Breast epithelium (tissue), 4 donors: ENCODE results near the gene AQP9. TPM values are rescaled to one million over a fixed set of nuclear protein-coding genes. Genes with fewer than 3 reads are reported as not detected.

Source experiments
- DNase-seq, 2 donors: peaks; one replicate each; pipeline ENCODE4 v3.0.0-alpha.2; 2019; ENCODE audit warnings: low spot score in 2 of 2
- H3K27ac ChIP-seq, 2 donors: fragments of 200-600 bp; sonication (generic) in 1 of 2; one replicate each; pipeline ENCODE4 v1.5.1; 2016 to 2019; ENCODE audit warnings: mild to moderate bottlenecking in 1 of 2
- H3K27me3 ChIP-seq, 2 donors: fragments of 200-600 bp; sonication (generic) in 1 of 2; one replicate each; pipeline versions ENCODE4 v1.5.1 to v1.6.0; 2017 to 2019; ENCODE audit warnings: control low read depth in 1 of 2, mild to moderate bottlenecking in 1 of 2
- H3K36me3 ChIP-seq: fragments of 200-600 bp; one replicate; pipeline ENCODE4 v1.5.1; 2019
- H3K4me1 ChIP-seq, 2 donors: fragments of 200-600 bp; sonication (generic); one replicate each; pipeline ENCODE4 v1.5.1; 2016 to 2019; ENCODE audit warnings: control low read depth in 1 of 2
- H3K4me3 ChIP-seq, 3 donors: fragments of 200-600 bp; sonication (generic); 1 replicate in 2 of 3; 2 replicates in 1 of 3; pipeline ENCODE4 v1.5.1; 2016 to 2019; ENCODE audit warnings: mild to moderate bottlenecking in 3 of 3, moderate library complexity in 2 of 3
- H3K9me3 ChIP-seq, 2 donors: fragments of 200-600 bp; sonication (generic) in 1 of 2; one replicate each; pipeline ENCODE4 v1.5.1; 2016 to 2019; ENCODE audit warnings: control low read depth in 1 of 2
- CTCF ChIP-seq, 3 donors: fragments of 450-650 bp; IDR thresholded peaks; one replicate each; pipeline ENCODE4 v1.5.1; 2016 to 2017; ENCODE audit warnings: antibody characterized with exemption in 3 of 3, mild to moderate bottlenecking in 3 of 3, moderate library complexity in 3 of 3
- POLR2A ChIP-seq: fragments of 450-650 bp; IDR thresholded peaks from one replicate; pipeline ENCODE4 v1.6.1; 2016; ENCODE audit warnings: antibody characterized with exemption, mild to moderate bottlenecking, moderate library complexity
- POLR2AphosphoS5 ChIP-seq, 3 donors: sonication (generic); formaldehyde crosslinking; IDR thresholded peaks; one replicate each; pipeline ENCODE4 v1.6.1; 2017; ENCODE audit warnings: antibody characterized with exemption in 3 of 3
- intact Hi-C: fragments of 100-400 bp; cut with DNase I; formaldehyde crosslinking; loops from one replicate; pipeline ENCODE4 v1.15.1; 2023; ENCODE audit warnings: low total_unique reads
- total RNA-seq, 3 donors: library from RNA; depleted of rRNA; stranded (reverse); fragments of >200 nt; gene quantifications; one replicate each; pipeline ENCODE4 v1.1.0, GENCODE V29; 2016

The AQP9 gene
- total RNA-seq, 3 donors from 2014 or later = 1.3 to 6.9 (median 1.8) TPM

GRCh38 chr15:58163985-58164384 lies 25.8 kb downstream of the AQP9 start:
- no peaks in the 10 kb centered on the region for H3K36me3 ChIP-seq
- H3K27me3 ChIP-seq = no peaks in the 10 kb centered on the region
- no peak for DNase-seq
- H3K4me3 ChIP-seq = no peak overlapping the region
- H3K4me1 ChIP-seq = no peaks in the 10 kb centered on the region
- TF ChIP-seq CTCF (IDR thresholded peaks at IDR 0.05) = no peak
- TF ChIP-seq POLR2AphosphoS5 (IDR thresholded peaks at IDR 0.05) = no peak
- TF ChIP-seq POLR2A = no peak
- intact Hi-C loops = no loop called here
- no peaks in the 10 kb centered on the region for H3K9me3 ChIP-seq
- no peak overlapping the region for H3K27ac ChIP-seq

GRCh38 chr15:58164926-58165325 lies 26.7 kb downstream of the AQP9 start:
- H3K9me3 ChIP-seq = no peaks in the 10 kb centered on the region
- H3K36me3 ChIP-seq = no peaks in the 10 kb centered on the region
- no peak overlapping the region for H3K27ac ChIP-seq
- no peak overlapping the region for H3K4me3 ChIP-seq
- intact Hi-C loops = no loop called here
- H3K4me1 ChIP-seq = no peaks in the 10 kb centered on the region
- H3K27me3 ChIP-seq = no peaks in the 10 kb centered on the region
- no peak for DNase-seq
- TF ChIP-seq POLR2A (no peak), POLR2AphosphoS5 (IDR thresholded peaks at IDR 0.05) (no peak)

GRCh38 chr15:58165661-58166060 lies 27.5 kb downstream of the AQP9 start:
- H3K4me1 ChIP-seq = no peaks in the 10 kb centered on the region
- no peak overlapping the region for H3K27ac ChIP-seq
- intact Hi-C loops = no loop called here
- H3K9me3 ChIP-seq = no peaks in the 10 kb centered on the region
- no peak for DNase-seq
- TF ChIP-seq POLR2A (no peak), POLR2AphosphoS5 (IDR thresholded peaks at IDR 0.05) (no peak), CTCF (IDR thresholded peaks at IDR 0.05) (no peak)
- H3K36me3 ChIP-seq = no peaks in the 10 kb centered on the region
- no peaks in the 10 kb centered on the region for H3K27me3 ChIP-seq
- H3K4me3 ChIP-seq = no peak overlapping the region

GRCh38 chr15:58167095-58167691 lies 29.0 kb downstream of the AQP9 start:
- TF ChIP-seq POLR2A = no peak
- no peak for TF ChIP-seq POLR2AphosphoS5 (IDR thresholded peaks at IDR 0.05)
- TF ChIP-seq CTCF (IDR thresholded peaks at IDR 0.05) = no peak
- Histone ChIP-seq H3K27me3 (no peaks in the 10 kb centered on the region), H3K4me3 (no peak overlapping the region), H3K27ac (no peak overlapping the region), H3K36me3 (no peaks in the 10 kb centered on the region), H3K9me3 (no peaks in the 10 kb centered on the region), H3K4me1 (no peaks in the 10 kb centered on the region)
- intact Hi-C loops = no loop called here
- no peak for DNase-seq

GRCh38 chr15:58169934-58170333 lies 31.8 kb downstream of the AQP9 start:
- DNase-seq = no peak
- no peak for TF ChIP-seq POLR2AphosphoS5 (IDR thresholded peaks at IDR 0.05)
- no peak for TF ChIP-seq POLR2A
- no peak for TF ChIP-seq CTCF (IDR thresholded peaks at IDR 0.05)
- Histone ChIP-seq H3K4me1 (no peaks in the 10 kb centered on the region), H3K27me3 (no peaks in the 10 kb centered on the region), H3K27ac (no peak overlapping the region), H3K9me3 (no peaks in the 10 kb centered on the region), H3K4me3 (no peak overlapping the region), H3K36me3 (no peaks in the 10 kb centered on the region)
- intact Hi-C loops = no loop called here
